GM12865 (cell line): ENCODE measurements around the gene RAB40C.
"Not testable (repeated sequence)": the region's sequence is repeated elsewhere in the genome, so short reads cannot be mapped to it uniquely, and the experiment has no call there.

Experiments
- DNase-seq: peaks from one replicate; pipeline ENCODE4 v3.0.0; 2010; ENCODE audit warnings: low read depth
- H3K4me3 ChIP-seq: 2 replicates; pipeline ENCODE4 v1.5.1; 2011; ENCODE audit warnings: mild to moderate bottlenecking, low read depth, low read length, control low read depth
- TF ChIP-seq, protein P1 (sequence below): IDR thresholded peaks from 2 replicates; pipeline ENCODE4 v1.5.1; 2011; ENCODE audit warnings: low read length, control low read depth, low read depth, inconsistent platforms; ENCODE audit not compliant: insufficient read depth; ENCODE audit errors: missing control alignments

Gene RAB40C

DNA sequence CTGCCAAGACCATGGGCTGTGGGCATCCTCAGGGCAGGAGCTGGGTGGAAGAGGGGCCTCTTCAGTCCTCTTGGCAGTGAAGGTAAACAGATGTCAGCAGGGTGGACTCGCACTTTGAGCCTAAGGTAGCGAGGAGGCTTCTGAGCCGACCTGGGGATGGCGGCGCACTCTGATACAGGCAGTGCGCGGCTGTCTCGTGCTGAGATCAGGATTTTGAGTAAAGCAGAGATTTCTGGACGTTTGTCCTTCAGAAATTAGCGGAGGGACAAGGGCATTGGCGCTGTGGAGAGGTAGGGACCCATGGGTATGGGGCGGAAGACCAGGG, 6.8 kb downstream of the RAB40C start:
- H3K4me3 ChIP-seq: no peak overlapping the region
- DNase-seq: no peak
- TF ChIP-seq, protein P1, sequence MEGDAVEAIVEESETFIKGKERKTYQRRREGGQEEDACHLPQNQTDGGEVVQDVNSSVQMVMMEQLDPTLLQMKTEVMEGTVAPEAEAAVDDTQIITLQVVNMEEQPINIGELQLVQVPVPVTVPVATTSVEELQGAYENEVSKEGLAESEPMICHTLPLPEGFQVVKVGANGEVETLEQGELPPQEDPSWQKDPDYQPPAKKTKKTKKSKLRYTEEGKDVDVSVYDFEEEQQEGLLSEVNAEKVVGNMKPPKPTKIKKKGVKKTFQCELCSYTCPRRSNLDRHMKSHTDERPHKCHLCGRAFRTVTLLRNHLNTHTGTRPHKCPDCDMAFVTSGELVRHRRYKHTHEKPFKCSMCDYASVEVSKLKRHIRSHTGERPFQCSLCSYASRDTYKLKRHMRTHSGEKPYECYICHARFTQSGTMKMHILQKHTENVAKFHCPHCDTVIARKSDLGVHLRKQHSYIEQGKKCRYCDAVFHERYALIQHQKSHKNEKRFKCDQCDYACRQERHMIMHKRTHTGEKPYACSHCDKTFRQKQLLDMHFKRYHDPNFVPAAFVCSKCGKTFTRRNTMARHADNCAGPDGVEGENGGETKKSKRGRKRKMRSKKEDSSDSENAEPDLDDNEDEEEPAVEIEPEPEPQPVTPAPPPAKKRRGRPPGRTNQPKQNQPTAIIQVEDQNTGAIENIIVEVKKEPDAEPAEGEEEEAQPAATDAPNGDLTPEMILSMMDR: no peak

DNA sequence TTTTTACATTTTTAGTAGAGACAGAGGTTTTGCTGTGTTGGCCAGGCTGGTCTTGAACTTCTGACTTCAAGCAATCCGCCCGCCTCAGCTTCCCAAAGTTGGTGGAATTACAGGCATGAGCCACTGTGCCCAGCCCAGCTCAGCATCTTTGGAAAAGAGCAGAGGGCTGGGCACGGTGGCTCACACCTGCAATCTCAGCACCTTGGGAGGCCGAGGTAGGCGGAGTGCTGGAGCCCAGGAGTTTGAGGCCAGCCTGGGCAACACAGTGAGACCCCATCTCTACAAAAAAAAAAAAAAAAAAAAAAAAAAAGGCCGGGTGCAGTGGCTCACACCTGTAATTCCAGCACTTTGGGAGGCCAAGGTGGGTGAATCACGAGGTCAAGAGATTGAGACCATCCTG, 7.8 kb downstream of the RAB40C start:
- not testable (repeated sequence) for DNase-seq, H3K4me3 ChIP-seq

GRCh38 chr16:598823-599739, 9.2 kb downstream of the RAB40C start:
- DNase-seq: no peak
- TF ChIP-seq, protein P1: no peak
- no peak overlapping the region for H3K4me3 ChIP-seq

GRCh38 chr16:600781-601180, 10.9 kb downstream of the RAB40C start:
- TF ChIP-seq, protein P1: no peak
- no peak overlapping the region for H3K4me3 ChIP-seq
- DNase-seq: no peak

DNA sequence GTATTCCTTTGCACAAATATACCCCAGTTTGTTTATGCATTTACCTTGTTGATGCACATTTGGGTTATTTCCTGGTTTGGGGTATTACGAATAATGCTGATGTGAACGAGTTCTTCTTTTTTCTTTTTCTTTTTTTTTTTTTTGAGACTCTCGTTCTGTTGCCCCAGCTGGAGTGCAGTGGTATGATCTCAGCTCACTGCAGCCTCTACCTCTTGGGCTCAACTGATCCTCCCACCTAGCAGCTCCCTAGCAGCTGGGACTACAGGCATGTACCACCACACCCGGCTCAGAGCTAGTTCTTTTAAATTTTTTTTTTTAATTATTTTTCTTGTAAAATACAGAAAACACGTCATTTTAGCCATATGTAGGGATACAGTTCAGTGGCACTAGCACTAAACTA, 14.1 kb downstream of the RAB40C start:
- no peak overlapping the region for H3K4me3 ChIP-seq
- TF ChIP-seq, protein P1: no peak
- no peak for DNase-seq

- DNase-seq: no peak
- H3K4me3 ChIP-seq: no peak overlapping the region
- TF ChIP-seq, protein P1: no peak
Observed at GRCh38 chr16:606656-607307, 16.9 kb downstream of the RAB40C start.

- TF ChIP-seq, protein P1: no peak
- peak; percentile 37 for DNase-seq
- no peak overlapping the region for H3K4me3 ChIP-seq
Observed at GRCh38 chr16:608019-608418, 18.2 kb downstream of the RAB40C start.
